WTC11 (cell line): Measurements from ENCODE around the gene ERFL. TPM values are rescaled to one million over a fixed set of nuclear protein-coding genes. Genes with fewer than 3 reads are reported as not detected.

Experiments
- ATAC-seq: fragments of 200-7000 bp; cut with Tn5 transposase; 2 replicates; pipeline ENCODE4 v1.10.0; 2021; ENCODE audit warnings: mild to moderate bottlenecking, moderate library complexity
- CTCF ChIA-PET: fragments of 300-600 bp; sonication (Branson Sonifier 250); formaldehyde crosslinking; loops from one replicate; lab custom pipeline; 2021; ENCODE audit warnings: antibody characterized with exemption; lab: Charles Lee
- POLR2A ChIA-PET: fragments of 350-600 bp; sonication (Branson Sonifier 250); formaldehyde crosslinking; loops from one replicate; lab custom pipeline; 2021; ENCODE audit warnings: antibody characterized with exemption; lab: Charles Lee
- DNase-seq: peaks from one replicate; pipeline ENCODE4 v3.0.0; 2021; ENCODE audit warnings: low spot score
- H3K27ac Mint-ChIP-seq: 2 replicates; pipeline ENCODE4 v1.8.0; 2021; ENCODE audit warnings: mixed read lengths
- H3K27me3 Mint-ChIP-seq: 2 replicates; pipeline ENCODE4 v1.8.0; 2021; ENCODE audit warnings: low read depth, mild to moderate bottlenecking, moderate library complexity, mixed read lengths
- H3K36me3 Mint-ChIP-seq: 2 replicates; pipeline ENCODE4 v1.8.0; 2021; ENCODE audit warnings: mixed read lengths
- H3K4me1 Mint-ChIP-seq: 2 replicates; pipeline ENCODE4 v1.8.0; 2022; ENCODE audit warnings: mixed read lengths
- H3K4me3 Mint-ChIP-seq: 2 replicates; pipeline ENCODE4 v1.8.0; 2021; ENCODE audit warnings: mild to moderate bottlenecking, moderate library complexity, mixed read lengths
- H3K9me3 Mint-ChIP-seq: 2 replicates; pipeline ENCODE4 v1.8.0; 2021; ENCODE audit warnings: mixed read lengths
- CREM ChIP-seq: sonication (generic); formaldehyde crosslinking; IDR thresholded peaks from 2 replicates; pipeline ENCODE4 v1.8.1; 2022; ENCODE audit warnings: mild to moderate bottlenecking, missing genetic modification reagents, moderate library complexity
- E2F4 ChIP-seq: sonication (generic); formaldehyde crosslinking; IDR thresholded peaks from 2 replicates; pipeline ENCODE4 v1.8.1; 2022; ENCODE audit warnings: low read depth, mild to moderate bottlenecking, moderate library complexity, missing genetic modification reagents, borderline replicate concordance
- EMX1 ChIP-seq: fragments of 250-450 bp; sonication (Bioruptor Pico); IDR thresholded peaks from 2 replicates; pipeline ENCODE4 v1.8.0; 2021; ENCODE audit warnings: mild to moderate bottlenecking
- ERG ChIP-seq: fragments of 250-450 bp; sonication (Bioruptor Pico); IDR thresholded peaks from 2 replicates; pipeline ENCODE4 v1.8.0; 2021; ENCODE audit warnings: mild to moderate bottlenecking
- ESRRA ChIP-seq: sonication (generic); formaldehyde crosslinking; IDR thresholded peaks from 2 replicates; pipeline ENCODE4 v1.8.1; 2022; ENCODE audit warnings: mild to moderate bottlenecking, missing genetic modification reagents, borderline replicate concordance
- ETV6 ChIP-seq: sonication (generic); formaldehyde crosslinking; IDR thresholded peaks from 2 replicates; pipeline ENCODE4 v1.8.1; 2022; ENCODE audit warnings: mild to moderate bottlenecking, missing genetic modification reagents
- FOXJ3 ChIP-seq: sonication (generic); formaldehyde crosslinking; IDR thresholded peaks from 2 replicates; pipeline ENCODE4 v1.9.0; 2021; ENCODE audit warnings: missing genetic modification reagents, mild to moderate bottlenecking, borderline replicate concordance
- FOXK1 ChIP-seq: sonication (generic); formaldehyde crosslinking; IDR thresholded peaks from 2 replicates; pipeline ENCODE4 v1.8.0; 2022; ENCODE audit warnings: mild to moderate bottlenecking, moderate library complexity, missing genetic modification reagents
- FOXP4 ChIP-seq: sonication (generic); formaldehyde crosslinking; IDR thresholded peaks from 2 replicates; pipeline ENCODE4 v1.8.0; 2022; ENCODE audit warnings: mild to moderate bottlenecking, missing genetic modification reagents
- GTF2I ChIP-seq: fragments of 250-450 bp; sonication (Bioruptor Pico); conservative IDR thresholded peaks from 2 replicates; pipeline ENCODE4 v1.4.0; 2021; ENCODE audit warnings: mild to moderate bottlenecking
- HMGA2 ChIP-seq: fragments of 250-450 bp; sonication (Bioruptor Pico); IDR thresholded peaks from 2 replicates; pipeline ENCODE4 v1.4.0; 2021; ENCODE audit warnings: mild to moderate bottlenecking, moderate library complexity
- JUN ChIP-seq: sonication (generic); formaldehyde crosslinking; IDR thresholded peaks from 2 replicates; pipeline ENCODE4 v1.8.0; 2023; ENCODE audit warnings: mild to moderate bottlenecking, missing genetic modification reagents
- KAT7 ChIP-seq: sonication (generic); formaldehyde crosslinking; IDR thresholded peaks from 2 replicates; pipeline ENCODE4 v1.8.1; 2023; ENCODE audit warnings: missing genetic modification reagents, mild to moderate bottlenecking, borderline replicate concordance
- MLX ChIP-seq: sonication (generic); formaldehyde crosslinking; IDR thresholded peaks from 2 replicates; pipeline ENCODE4 v1.8.1; 2023; ENCODE audit warnings: mild to moderate bottlenecking, missing genetic modification reagents, moderate library complexity
- NFYB ChIP-seq: sonication (generic); formaldehyde crosslinking; conservative IDR thresholded peaks from 2 replicates; pipeline ENCODE4 v1.8.0; 2022; ENCODE audit warnings: low read depth, missing genetic modification reagents
- OVOL2 ChIP-seq: fragments of 250-450 bp; sonication (Bioruptor Pico); IDR thresholded peaks from 2 replicates; pipeline ENCODE4 v1.9.0; 2021; ENCODE audit warnings: mild to moderate bottlenecking, borderline replicate concordance
- RELA ChIP-seq: sonication (generic); formaldehyde crosslinking; IDR thresholded peaks from 2 replicates; pipeline ENCODE4 v1.8.1; 2022; ENCODE audit warnings: missing genetic modification reagents, mild to moderate bottlenecking, borderline replicate concordance
- TCF7 ChIP-seq: sonication (generic); formaldehyde crosslinking; IDR thresholded peaks from 2 replicates; pipeline ENCODE4 v1.8.0; 2022; ENCODE audit warnings: mild to moderate bottlenecking, low read depth, missing genetic modification reagents, moderate library complexity
- TEAD4 ChIP-seq: sonication (generic); formaldehyde crosslinking; IDR thresholded peaks from 2 replicates; pipeline ENCODE4 v1.8.0; 2022; ENCODE audit warnings: mild to moderate bottlenecking, missing genetic modification reagents
- TP53 ChIP-seq: sonication (generic); formaldehyde crosslinking; IDR thresholded peaks from 2 replicates; pipeline ENCODE4 v1.8.1; 2023; ENCODE audit warnings: mild to moderate bottlenecking, missing genetic modification reagents
- ZBTB43 ChIP-seq: sonication (generic); formaldehyde crosslinking; IDR thresholded peaks from 2 replicates; pipeline ENCODE4 v1.8.1; 2023; ENCODE audit warnings: mild to moderate bottlenecking, missing genetic modification reagents
- ZNF219 ChIP-seq: sonication (generic); formaldehyde crosslinking; IDR thresholded peaks from 2 replicates; pipeline ENCODE4 v1.8.0; 2023; ENCODE audit warnings: missing genetic modification reagents, mild to moderate bottlenecking, borderline replicate concordance
- ZNF416 ChIP-seq: fragments of 250-450 bp; sonication (Bioruptor Pico); IDR thresholded peaks from 2 replicates; pipeline ENCODE4 v1.9.0; 2021; ENCODE audit warnings: mild to moderate bottlenecking, inconsistent platforms
- total RNA-seq: library from RNA; stranded (reverse); gene quantifications from 3 replicates; pipeline ENCODE4 v1.2.3, GENCODE V29; 2021

The ERFL gene
- total RNA-seq, 1 experiment from 2014 or later, result 0.31 TPM

- TF ChIP-seq E2F4 (CRISPR knock-in tag) (peak; percentile 58; the same call in 1 of the 2 replicates), TP53 (CRISPR knock-in tag) (peak; percentile 92; the same call in 1 of the 2 replicates), MLX (CRISPR knock-in tag) (no peak), NFYB (CRISPR knock-in tag) (0 out of 2 replicates have a peak, but pooled peaks have one; percentile 25), GTF2I (CRISPR knock-in tag) (no peak), ZNF219 (CRISPR knock-in tag) (peak; percentile 46; the same call in 1 of the 2 replicates), JUN (CRISPR knock-in tag) (peak; percentile 3; the same call in 1 of the 2 replicates), CREM (CRISPR knock-in tag) (no peak), ZNF416 (CRISPR knock-in tag) (peak; percentile 35; the same call in 1 of the 2 replicates), TEAD4 (CRISPR knock-in tag) (0 out of 2 replicates have a peak, but pooled peaks have one; percentile 13), FOXK1 (CRISPR knock-in tag) (peak; percentile 12), TCF7 (0 out of 2 replicates have a peak, but pooled peaks have one; percentile 64), ZBTB43 (0 out of 2 replicates have a peak, but pooled peaks have one; percentile 65)
These were observed 67.7 kb downstream of the ERFL start (continued) for GRCh38 chr19:41860419-41861115.

GRCh38 chr19:41859618-41860418 is 68.4 kb downstream of the ERFL start, which contains the start of gene RPS19:
Gene RPS19, plus strand, starts transcription at chr19:41860255. Its CDS starts 520 bp downstream, at chr19:41860775.
- Mint-ChIP-seq H3K27me3 (peaks cover 13% of the 10 kb centered on the region), H3K4me3 (peak within 1 kb of the TSS; percentile 94), H3K9me3 (no peaks in the 10 kb centered on the region), H3K27ac (peak within 1 kb of the TSS; percentile 99), H3K4me1 (peaks cover 43% of the 10 kb centered on the region), H3K36me3 (peaks cover 43% of the 10 kb centered on the region)
- ChIA-PET CTCF (interaction anchor here (0.6 to 2.1 kb wide), 31 partner anchors 9 to 507 kb away, joined by 3 to 14 read pairs (median 4); partner anchors contain the start of genes DMRTC2, LYPD4 and RABAC1), POLR2A (interaction anchor here (0.6 to 2.7 kb wide), 8 partner anchors 9 to 176 kb away, joined by 3 to 30 read pairs (median 4); no protein-coding TSS in a partner anchor)
- ATAC-seq (peak; percentile 89), DNase-seq (peak; percentile 98)
- TF ChIP-seq RELA (CRISPR knock-in tag) (no peak), OVOL2 (CRISPR knock-in tag) (no peak; the same call in 1 of the 2 replicates), FOXP4 (CRISPR knock-in tag) (peak; percentile 92), MLX (CRISPR knock-in tag) (no peak), EMX1 (CRISPR knock-in tag) (no peak; the same call in 1 of the 2 replicates), FOXJ3 (no peak), ETV6 (peak; percentile 100), ESRRA (CRISPR knock-in tag) (0 out of 2 replicates have a peak, but pooled peaks have one; percentile 24), KAT7 (no peak), ERG (CRISPR knock-in tag) (0 out of 2 replicates have a peak, but pooled peaks have one; percentile 48), HMGA2 (CRISPR knock-in tag) (no peak; the same call in 1 of the 2 replicates)
